Stimulated activated CD8-positive, alpha-beta memory T cell treated with anti-CD3 and anti-CD28 coated beads, Interleukin-7, amount 100 ng/mL, for 1 hour (primary cell): ENCODE measurements around the gene AEBP1.

Experiments
- DNase-seq, 2 donors: peaks; one replicate each; pipeline ENCODE4 v3.0.0-alpha.2; 2020; ENCODE audit warnings: low read depth in 2 of 2

The AEBP1 gene

GRCh38 chr7:44084701-44085100 is 19.4 kb upstream of the AEBP1 start:
- no peak for DNase-seq

GRCh38 chr7:44085546-44085945 is 18.6 kb upstream of the AEBP1 start:
- DNase-seq, result no peak

GRCh38 chr7:44086627-44087026 is 17.5 kb upstream of the AEBP1 start:
- DNase-seq, result no peak

- no peak for DNase-seq
Observed at GRCh38 chr7:44087911-44088838, 16.0 kb upstream of the AEBP1 start.

DNA sequence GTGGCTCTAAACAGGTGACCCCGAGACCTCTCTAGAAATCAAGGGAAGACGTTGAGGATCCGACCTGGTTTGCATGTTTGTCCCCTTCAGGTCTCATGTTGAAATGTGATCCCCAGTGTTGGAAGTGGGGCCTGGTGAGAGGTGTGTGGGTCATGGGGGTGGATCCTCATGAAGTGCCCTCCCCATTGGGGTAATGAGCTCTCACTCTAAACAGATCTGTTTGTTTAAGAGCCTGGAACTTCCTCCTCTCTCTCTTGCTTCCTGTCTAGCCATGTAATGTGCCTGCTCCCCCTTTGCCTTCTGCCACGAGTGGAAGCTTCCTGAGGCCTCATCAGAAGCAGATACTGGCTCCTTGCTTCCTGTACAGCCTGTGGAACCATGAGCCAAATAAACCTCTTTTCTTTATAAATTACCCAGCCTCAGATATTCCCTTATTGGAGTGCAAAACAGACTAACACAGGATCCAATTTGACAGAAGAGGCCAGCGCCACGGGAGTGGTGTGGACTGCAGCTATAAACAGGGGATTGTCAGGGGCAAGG is 11.0 kb upstream of the AEBP1 start:
- DNase-seq, result no peak

DNA sequence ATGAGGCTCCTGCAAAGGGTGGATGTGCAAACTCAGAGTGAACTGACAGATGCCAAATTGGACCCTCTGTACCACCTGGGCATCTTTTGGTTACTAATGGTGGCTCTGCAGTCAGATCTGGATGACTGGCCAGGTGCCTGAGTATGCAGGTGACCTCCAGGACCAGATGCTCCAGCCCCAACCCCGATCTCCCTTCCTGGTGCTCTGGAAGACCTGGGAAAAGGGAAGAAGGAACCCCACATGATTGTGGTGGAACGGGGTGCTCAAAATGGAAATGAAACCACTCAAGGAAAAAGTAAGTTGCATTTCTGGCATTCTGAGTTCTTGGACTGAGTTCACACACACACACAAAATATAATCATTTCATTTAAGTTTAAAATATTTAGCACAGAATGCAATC is 9.8 kb upstream of the AEBP1 start:
- DNase-seq, result no peak

DNA sequence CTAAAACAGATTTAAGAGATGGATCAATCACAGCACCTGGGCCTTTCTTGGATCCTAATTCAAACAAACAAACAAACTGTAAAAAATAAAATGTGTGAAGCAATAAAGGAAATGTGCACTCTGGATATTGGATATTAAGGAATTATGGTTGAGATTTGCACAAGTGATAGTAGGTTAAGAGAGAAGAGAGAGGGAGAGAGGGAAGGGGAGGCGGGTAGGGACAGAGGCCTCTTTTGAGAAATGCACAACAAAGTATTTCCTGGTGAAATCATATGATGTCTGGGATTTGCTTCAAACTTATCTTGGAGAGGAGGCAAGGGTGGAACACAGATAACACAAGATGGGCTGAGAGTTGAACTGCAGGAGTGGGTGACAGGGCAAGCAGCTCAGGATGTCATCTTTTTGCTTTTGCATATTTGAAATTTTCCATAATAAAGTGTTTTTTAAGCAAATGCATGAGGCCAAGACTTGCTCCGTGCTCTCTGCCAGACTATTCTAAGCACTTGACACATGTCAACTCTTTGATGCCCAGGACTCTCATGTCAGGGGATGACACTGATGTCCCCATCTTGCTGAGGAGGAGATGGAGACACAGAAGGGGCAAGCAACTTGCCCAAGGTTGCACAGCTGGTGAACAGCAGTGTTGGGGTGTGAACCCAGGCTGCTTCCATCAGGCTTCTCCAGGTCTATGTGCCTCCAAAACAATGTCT is 9.1 kb upstream of the AEBP1 start:
- DNase-seq, result no peak

- DNase-seq, result no peak
Observed at GRCh38 chr7:44095781-44096180, 8.4 kb upstream of the AEBP1 start.

GRCh38 chr7:44096326-44096881 is 7.7 kb upstream of the AEBP1 start:
- DNase-seq, result no peak

GRCh38 chr7:44097064-44097932 is 6.8 kb upstream of the AEBP1 start:
- DNase-seq, result no peak

GRCh38 chr7:44098092-44099068 is 5.8 kb upstream of the AEBP1 start:
- no peak for DNase-seq

DNA sequence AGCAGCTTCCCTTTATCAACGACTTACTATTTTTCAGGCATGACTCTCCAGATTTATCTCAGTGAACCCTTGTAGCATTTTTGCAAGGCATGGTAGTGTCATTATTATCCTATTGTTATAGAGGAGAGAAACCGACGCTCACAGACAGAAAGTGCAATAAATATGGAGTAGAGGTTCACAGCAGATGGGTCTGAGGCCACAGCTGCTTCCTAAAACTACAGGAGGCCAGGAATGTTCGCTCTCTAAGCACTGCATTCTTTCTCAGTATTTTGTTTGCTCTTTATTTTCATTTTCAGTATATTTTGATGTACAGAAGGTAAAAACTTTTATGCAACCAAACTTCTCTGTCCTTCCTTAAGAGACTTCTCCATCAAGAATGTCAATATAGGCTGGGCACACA is 4.5 kb upstream of the AEBP1 start:
- no peak for DNase-seq

DNA sequence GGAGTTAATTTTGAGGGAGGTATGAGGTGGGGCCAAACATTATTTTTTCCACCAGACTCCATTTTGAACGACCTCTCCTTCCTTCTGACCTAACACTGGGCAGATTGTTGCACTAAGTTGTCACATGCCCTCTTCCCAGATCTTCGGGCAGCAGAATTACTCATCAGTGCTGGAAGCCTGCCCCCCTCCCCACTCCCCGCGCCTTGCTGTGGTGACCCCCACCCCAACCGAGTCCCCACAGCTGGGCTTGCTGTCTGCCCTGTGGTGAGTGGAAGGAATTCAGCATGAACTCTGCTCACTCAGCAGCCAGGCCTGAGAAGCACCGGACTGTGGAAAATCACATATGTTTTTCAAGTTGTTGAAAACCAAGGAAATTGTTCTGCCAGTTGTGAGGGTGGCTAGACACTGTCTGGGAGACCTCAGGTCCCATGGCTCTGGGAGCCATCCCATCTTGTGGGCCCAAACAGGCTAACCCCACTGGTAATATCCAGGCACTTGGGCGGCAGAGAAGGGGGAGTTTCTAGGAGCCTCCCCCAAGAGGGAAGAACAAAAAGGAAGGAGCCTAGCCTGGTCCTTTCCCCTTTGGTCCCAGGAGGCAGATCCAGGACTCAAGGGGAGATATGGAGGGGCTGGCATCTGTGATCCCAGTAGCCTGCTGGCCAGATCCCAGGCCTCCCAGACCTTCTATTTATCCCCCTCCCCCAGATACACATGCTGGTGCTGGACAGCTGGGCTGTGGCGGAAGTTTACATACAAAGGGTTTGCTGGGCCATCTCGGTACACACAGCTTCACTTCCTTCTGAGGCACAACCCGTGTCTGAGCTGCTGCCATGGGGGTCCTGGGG is 3.5 kb upstream of the AEBP1 start:
- no peak for DNase-seq

DNA sequence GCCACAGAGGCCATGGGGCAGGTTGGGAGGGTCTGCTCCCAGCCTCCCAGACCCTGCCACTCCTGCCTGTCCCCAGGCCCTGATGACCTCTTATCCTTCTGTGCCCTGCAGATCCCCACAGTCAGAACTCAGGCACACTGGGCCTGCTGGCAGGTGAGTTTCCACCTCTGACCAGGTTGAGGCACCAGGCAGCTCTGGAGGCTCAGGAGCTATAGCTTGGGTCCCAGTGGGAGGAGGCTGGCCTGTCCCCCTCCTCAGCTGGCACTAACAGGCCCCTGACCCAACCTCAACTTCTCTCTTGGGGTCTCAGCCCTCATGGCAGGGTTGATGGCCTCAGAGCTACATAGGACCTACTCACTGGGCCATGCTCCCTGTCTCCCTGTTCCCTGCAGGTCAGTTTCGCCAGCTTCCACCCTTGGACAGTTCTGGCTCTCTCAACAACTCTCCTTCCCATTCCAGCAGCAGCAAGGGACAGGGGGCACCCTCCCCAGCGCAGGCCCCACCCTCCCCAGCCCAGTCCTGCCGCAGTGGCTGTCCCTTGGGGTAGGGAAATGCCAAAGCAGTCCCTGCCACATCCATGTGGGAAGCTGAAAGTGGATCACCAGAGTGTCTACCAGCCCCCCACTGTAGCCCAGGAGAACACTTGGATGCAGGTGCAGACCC is 2.7 kb upstream of the AEBP1 start:
- DNase-seq, result no peak

DNA sequence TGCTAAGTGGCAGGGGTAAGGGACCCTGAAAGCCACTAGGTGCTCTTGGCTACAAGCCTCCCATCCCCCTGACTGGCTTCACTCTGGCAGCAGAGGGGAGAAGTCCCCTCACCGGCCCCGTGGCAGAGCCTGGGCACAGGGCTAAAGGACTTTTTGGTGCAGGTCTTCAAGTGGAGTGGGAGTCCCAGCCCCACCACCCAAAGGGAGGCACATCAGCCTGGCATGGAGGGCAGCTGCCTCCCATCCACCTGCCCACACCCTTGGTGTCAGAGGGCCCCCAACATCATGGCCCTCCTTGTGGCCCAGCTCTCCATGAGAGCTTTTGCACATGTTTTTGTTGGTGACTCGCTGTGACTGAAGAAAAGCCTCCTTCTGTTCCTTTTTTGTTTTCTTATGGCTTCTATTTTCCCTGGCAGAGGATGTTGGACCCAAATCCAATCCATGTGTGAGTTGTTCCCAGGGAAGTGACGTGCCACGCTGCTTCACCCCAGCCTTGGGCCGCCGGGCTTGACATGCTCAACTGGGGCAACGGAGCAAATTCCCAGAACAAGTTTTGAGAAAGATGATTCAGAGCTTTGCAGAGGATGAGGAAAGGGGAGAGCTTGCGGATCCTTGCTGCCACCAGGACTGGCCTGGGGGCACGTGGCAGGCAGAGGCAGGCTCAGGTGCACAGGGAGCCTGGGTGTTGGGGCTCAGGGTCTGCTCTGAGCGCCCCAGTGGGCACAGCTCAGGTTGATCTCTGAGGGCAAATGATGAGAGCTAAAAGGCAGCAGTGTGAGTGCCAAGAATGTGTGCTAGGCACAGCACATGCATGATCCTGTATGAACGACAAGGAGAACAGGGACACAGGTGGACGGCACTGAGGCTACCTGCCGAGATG is 1.9 kb upstream of the AEBP1 start:
- DNase-seq, result no peak

GRCh38 chr7:44102846-44103565 is 1.1 kb upstream of the AEBP1 start:
- DNase-seq, result no peak

GRCh38 chr7:44103566-44103922 is 601 bp upstream of the AEBP1 start:
- no peak for DNase-seq
